Endothelial cell (in vitro differentiated cells): ENCODE results near the gene MTERF4. TPM values are rescaled to one million over a fixed set of nuclear protein-coding genes. Genes with fewer than 3 reads are reported as not detected.

Source experiments
- DNase-seq: peaks from one replicate; pipeline ENCODE4 v3.0.0; 2021; ENCODE audit warnings: low spot score
- H3K27ac Mint-ChIP-seq: one replicate; pipeline ENCODE4 v1.8.0; 2021; ENCODE audit warnings: mixed read lengths, inconsistent platforms; ENCODE audit not compliant: unreplicated experiment
- H3K27me3 Mint-ChIP-seq: one replicate; pipeline ENCODE4 v1.8.0; 2021; ENCODE audit warnings: mild to moderate bottlenecking, moderate library complexity, mixed read lengths, inconsistent platforms; ENCODE audit not compliant: unreplicated experiment
- H3K36me3 Mint-ChIP-seq: one replicate; pipeline ENCODE4 v1.8.0; 2021; ENCODE audit warnings: mild to moderate bottlenecking, low read depth, mixed read lengths, inconsistent platforms; ENCODE audit not compliant: unreplicated experiment
- H3K4me1 Mint-ChIP-seq: one replicate; pipeline ENCODE4 v1.8.0; 2021; ENCODE audit warnings: mild to moderate bottlenecking, mixed read lengths, inconsistent platforms; ENCODE audit not compliant: unreplicated experiment
- H3K4me3 Mint-ChIP-seq: one replicate; pipeline ENCODE4 v1.8.0; 2021; ENCODE audit warnings: mild to moderate bottlenecking, mixed read lengths, inconsistent platforms; ENCODE audit not compliant: unreplicated experiment
- H3K9me3 Mint-ChIP-seq: one replicate; pipeline ENCODE4 v1.8.0; 2021; ENCODE audit warnings: mixed read lengths, inconsistent platforms; ENCODE audit not compliant: unreplicated experiment
- CTCF ChIP-seq: fragments of 200-600 bp; sonication (generic); IDR thresholded peaks from one replicate; pipeline ENCODE4 v1.5.0; 2021; ENCODE audit warnings: antibody characterized with exemption; ENCODE audit not compliant: unreplicated experiment
- total RNA-seq: library from RNA; stranded (reverse); fragmentation: NEBNext Ultra II Directional; extraction: Animal tissue kit (Norgen Biotek cat#: 25700); gene quantifications from one replicate; pipeline ENCODE4 v1.2.1, GENCODE V29; 2021; ENCODE audit not compliant: unreplicated experiment

Gene MTERF4
- total RNA-seq, 1 donor from 2014 or later = 82.4 TPM

GRCh38 chr2:241112592-241112991 is 10.5 kb upstream of the MTERF4 start:
- Mint-ChIP-seq H3K27me3 (peaks cover 9% of the 10 kb centered on the region), H3K4me3 (peak overlapping the region; percentile 3), H3K36me3 (peaks cover 35% of the 10 kb centered on the region), H3K9me3 (no peaks in the 10 kb centered on the region), H3K4me1 (peaks cover 38% of the 10 kb centered on the region), H3K27ac (no peak overlapping the region)
- no peak for DNase-seq
- TF ChIP-seq CTCF = no peak

- no peak for DNase-seq
- Mint-ChIP-seq H3K4me3 (peak overlapping the region; percentile 3), H3K27ac (peak overlapping the region; percentile 81), H3K27me3 (peaks cover 9% of the 10 kb centered on the region), H3K9me3 (no peaks in the 10 kb centered on the region), H3K4me1 (peaks cover 39% of the 10 kb centered on the region), H3K36me3 (peaks cover 33% of the 10 kb centered on the region)
- no peak for TF ChIP-seq CTCF
These were observed 10.0 kb upstream of the MTERF4 start for GRCh38 chr2:241112046-241112445.

GRCh38 chr2:241111440-241111805 is 9.3 kb upstream of the MTERF4 start:
- peaks cover 9% of the 10 kb centered on the region for H3K27me3 Mint-ChIP-seq
- H3K4me3 Mint-ChIP-seq = no peak overlapping the region
- no peaks in the 10 kb centered on the region for H3K9me3 Mint-ChIP-seq
- no peak for TF ChIP-seq CTCF
- H3K36me3 Mint-ChIP-seq = peaks cover 35% of the 10 kb centered on the region
- H3K4me1 Mint-ChIP-seq = peaks cover 43% of the 10 kb centered on the region
- DNase-seq = no peak
- peak overlapping the region; percentile 81 for H3K27ac Mint-ChIP-seq

GRCh38 chr2:241110607-241111439 is 8.7 kb upstream of the MTERF4 start:
- H3K9me3 Mint-ChIP-seq = no peaks in the 10 kb centered on the region
- no peak for DNase-seq
- H3K27me3 Mint-ChIP-seq = peaks cover 6% of the 10 kb centered on the region
- no peak for TF ChIP-seq CTCF
- H3K4me1 Mint-ChIP-seq = peaks cover 49% of the 10 kb centered on the region
- H3K4me3 Mint-ChIP-seq = no peak overlapping the region
- peaks cover 31% of the 10 kb centered on the region for H3K36me3 Mint-ChIP-seq
- H3K27ac Mint-ChIP-seq = no peak overlapping the region

- Mint-ChIP-seq H3K27ac (peak overlapping the region; percentile 95), H3K9me3 (no peaks in the 10 kb centered on the region), H3K4me3 (peak overlapping the region; percentile 35), H3K36me3 (peaks cover 29% of the 10 kb centered on the region), H3K27me3 (peaks cover 6% of the 10 kb centered on the region), H3K4me1 (peaks cover 53% of the 10 kb centered on the region)
- DNase-seq = no peak
- no peak for TF ChIP-seq CTCF
These were observed 8.1 kb upstream of the MTERF4 start for GRCh38 chr2:241110089-241110606.
